Smooth muscle cell (in vitro differentiated cells): ENCODE results near the gene NGFR. TPM values are rescaled to one million over a fixed set of nuclear protein-coding genes. Genes with fewer than 3 reads are reported as not detected.

Source experiments
- DNase-seq: peaks from one replicate; lab custom pipeline; 2025; ENCODE audit not compliant: unreplicated experiment; lab: John Stamatoyannopoulos, UW
- H2AFZ ChIP-seq: fragments of 200-600 bp; sonication (generic); 2 replicates; pipeline ENCODE4 v1.6.0; 2016; ENCODE audit warnings: antibody characterized with exemption, low read depth, mild to moderate bottlenecking
- H3F3A ChIP-seq: fragments of 200-600 bp; sonication (generic); 2 replicates; pipeline ENCODE4 v1.6.0; 2017; ENCODE audit warnings: antibody characterized with exemption, low read depth
- H3K27ac ChIP-seq: fragments of 200-600 bp; sonication (generic); 2 replicates; pipeline ENCODE4 v1.5.1; 2016; ENCODE audit warnings: low read depth, mild to moderate bottlenecking
- H3K27me3 ChIP-seq: fragments of 200-600 bp; sonication (generic); 2 replicates; pipeline ENCODE4 v1.6.1; 2016; ENCODE audit warnings: low read depth, mild to moderate bottlenecking
- H3K36me3 ChIP-seq: fragments of 200-600 bp; sonication (generic); 2 replicates; pipeline ENCODE4 v1.5.1; 2016; ENCODE audit warnings: low read depth
- H3K4me1 ChIP-seq: fragments of 200-600 bp; sonication (generic); 2 replicates; pipeline ENCODE4 v1.5.1; 2016; ENCODE audit warnings: low read depth
- H3K4me2 ChIP-seq: fragments of 200-600 bp; sonication (generic); 2 replicates; pipeline ENCODE4 v1.6.0; 2016; ENCODE audit warnings: mild to moderate bottlenecking
- H3K4me3 ChIP-seq: fragments of 200-600 bp; sonication (generic); 2 replicates; pipeline ENCODE4 v1.5.1; 2016; ENCODE audit warnings: mild to moderate bottlenecking
- H3K79me2 ChIP-seq: fragments of 200-600 bp; sonication (generic); 2 replicates; pipeline ENCODE4 v1.6.0; 2016; ENCODE audit warnings: low read depth, mild to moderate bottlenecking
- H3K9ac ChIP-seq: fragments of 200-600 bp; sonication (generic); 2 replicates; pipeline ENCODE4 v1.6.0; 2016; ENCODE audit warnings: low read depth
- H3K9me3 ChIP-seq: fragments of 200-600 bp; sonication (generic); replicated peaks from 2 replicates; pipeline ENCODE4 v1.5.1; 2016; ENCODE audit warnings: low read depth
- H4K20me1 ChIP-seq: fragments of 200-600 bp; sonication (generic); 2 replicates; pipeline ENCODE4 v1.6.0; 2016; ENCODE audit warnings: low read depth
- WGBS: methylation state at CpG from one replicate; pipeline ENCODE4 v1.1.7; 2016; ENCODE audit warnings: low lambda C conversion rate; 5-methylcytosine and 5-hydroxymethylcytosine counted together
- polyA plus RNA-seq: library from polyadenylated mRNA; unstranded; fragments of >200 nt; fragmentation: Nextera tagmentation; extraction: Ambion mirVana; gene quantifications from 2 replicates; pipeline ENCODE4 v1.2.1, GENCODE V29; 2016
- total RNA-seq: library from RNA; depleted of rRNA; stranded (reverse); fragments of >200 nt; gene quantifications from 2 replicates; pipeline ENCODE4 v1.2.3, GENCODE V29; 2014
- TF ChIP-seq, protein P1 (sequence below): fragments of 200-600 bp; sonication (generic); IDR thresholded peaks from 2 replicates; pipeline ENCODE4 v1.5.1; 2017; ENCODE audit warnings: borderline replicate concordance, mild to moderate bottlenecking, antibody characterized with exemption; ENCODE audit not compliant: insufficient read depth, poor library complexity, severe bottlenecking

NGFR gene
- total and polyA plus RNA-seq, 2 experiments from 2014 or later: 2.4 to 2.5 TPM

DNA sequence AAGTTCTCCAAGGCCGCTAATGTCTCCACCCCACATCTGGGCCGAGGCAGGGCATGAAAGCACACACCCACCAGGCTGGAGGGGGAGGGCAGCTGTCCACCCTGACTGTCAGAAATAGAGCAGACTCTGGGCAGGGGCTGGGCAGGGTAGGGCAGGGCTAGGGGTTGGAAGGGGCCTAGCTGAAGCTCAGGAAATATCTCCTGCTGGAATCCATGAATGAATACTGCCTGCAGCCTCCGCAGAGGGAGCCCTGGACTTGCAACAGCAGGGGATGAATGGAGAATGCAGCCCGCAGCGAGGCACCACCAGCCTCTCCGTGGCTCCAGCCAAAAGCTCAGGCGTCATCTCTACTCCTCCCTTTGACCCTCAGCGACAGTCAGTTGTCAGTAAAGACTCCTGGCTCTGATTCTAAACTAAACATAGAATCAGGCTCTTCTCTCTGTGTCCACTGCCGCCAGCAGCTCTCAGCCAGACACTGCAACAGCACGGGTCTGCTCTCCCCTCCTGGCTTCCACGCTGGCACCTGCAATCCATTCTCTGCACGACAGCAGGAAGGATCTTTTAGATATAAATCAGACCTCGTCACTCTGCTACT, 23.9 kb upstream of the NGFR start:
- no peak overlapping the region for H3K4me3 ChIP-seq
- H3K9ac ChIP-seq: no peak overlapping the region
- H3K27ac ChIP-seq: no peak overlapping the region
- H3F3A ChIP-seq: no peaks in the 10 kb centered on the region
- peaks cover 13% of the 10 kb centered on the region for H3K4me1 ChIP-seq
- no peaks in the 10 kb centered on the region for H3K9me3 ChIP-seq
- no peaks in the 10 kb centered on the region for H4K20me1 ChIP-seq
- WGBS: 26% methylated on average over 10 of the region's 13 CpGs
- peak overlapping the region; percentile 91 for H3K4me2 ChIP-seq
- peak; percentile 5 for DNase-seq
- H2AFZ ChIP-seq: peak overlapping the region; percentile 49
- H3K36me3 ChIP-seq: no peaks in the 10 kb centered on the region
- no peaks in the 10 kb centered on the region for H3K79me2 ChIP-seq
- TF ChIP-seq, protein P1, sequence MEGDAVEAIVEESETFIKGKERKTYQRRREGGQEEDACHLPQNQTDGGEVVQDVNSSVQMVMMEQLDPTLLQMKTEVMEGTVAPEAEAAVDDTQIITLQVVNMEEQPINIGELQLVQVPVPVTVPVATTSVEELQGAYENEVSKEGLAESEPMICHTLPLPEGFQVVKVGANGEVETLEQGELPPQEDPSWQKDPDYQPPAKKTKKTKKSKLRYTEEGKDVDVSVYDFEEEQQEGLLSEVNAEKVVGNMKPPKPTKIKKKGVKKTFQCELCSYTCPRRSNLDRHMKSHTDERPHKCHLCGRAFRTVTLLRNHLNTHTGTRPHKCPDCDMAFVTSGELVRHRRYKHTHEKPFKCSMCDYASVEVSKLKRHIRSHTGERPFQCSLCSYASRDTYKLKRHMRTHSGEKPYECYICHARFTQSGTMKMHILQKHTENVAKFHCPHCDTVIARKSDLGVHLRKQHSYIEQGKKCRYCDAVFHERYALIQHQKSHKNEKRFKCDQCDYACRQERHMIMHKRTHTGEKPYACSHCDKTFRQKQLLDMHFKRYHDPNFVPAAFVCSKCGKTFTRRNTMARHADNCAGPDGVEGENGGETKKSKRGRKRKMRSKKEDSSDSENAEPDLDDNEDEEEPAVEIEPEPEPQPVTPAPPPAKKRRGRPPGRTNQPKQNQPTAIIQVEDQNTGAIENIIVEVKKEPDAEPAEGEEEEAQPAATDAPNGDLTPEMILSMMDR: no peak
- peaks cover 12% of the 10 kb centered on the region for H3K27me3 ChIP-seq

DNA sequence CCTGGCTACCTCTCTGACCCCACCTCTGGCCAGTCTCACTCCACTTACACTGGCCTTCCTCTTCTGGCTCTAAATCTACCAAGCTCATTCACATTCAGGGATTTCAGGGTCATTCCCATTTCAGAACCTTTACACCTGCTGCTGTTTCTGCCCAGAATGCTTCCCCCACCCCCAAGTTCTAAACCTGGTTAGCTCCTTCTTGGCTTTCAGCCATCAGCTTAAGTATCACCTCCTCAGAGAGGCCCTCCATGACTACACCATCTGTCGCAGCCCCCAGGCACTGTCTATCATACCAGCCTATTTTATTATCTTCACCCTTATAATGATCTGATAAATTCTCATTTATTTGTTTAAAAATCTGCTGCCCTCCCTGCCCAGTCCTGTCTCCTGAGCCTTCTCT, 23.3 kb upstream of the NGFR start:
- Histone ChIP-seq H3K4me2 (no peak overlapping the region), H3K4me1 (peaks cover 13% of the 10 kb centered on the region), H3K36me3 (no peaks in the 10 kb centered on the region), H4K20me1 (no peaks in the 10 kb centered on the region), H3K9ac (no peak overlapping the region), H3F3A (no peaks in the 10 kb centered on the region), H3K27ac (no peak overlapping the region), H3K4me3 (no peak overlapping the region), H3K27me3 (peaks cover 12% of the 10 kb centered on the region), H3K9me3 (no peaks in the 10 kb centered on the region), H2AFZ (no peak overlapping the region), H3K79me2 (no peaks in the 10 kb centered on the region)
- no peak for DNase-seq
- 100% methylated on average over 1 of the region's 1 CpG for WGBS
- TF ChIP-seq, protein P1: no peak

DNA sequence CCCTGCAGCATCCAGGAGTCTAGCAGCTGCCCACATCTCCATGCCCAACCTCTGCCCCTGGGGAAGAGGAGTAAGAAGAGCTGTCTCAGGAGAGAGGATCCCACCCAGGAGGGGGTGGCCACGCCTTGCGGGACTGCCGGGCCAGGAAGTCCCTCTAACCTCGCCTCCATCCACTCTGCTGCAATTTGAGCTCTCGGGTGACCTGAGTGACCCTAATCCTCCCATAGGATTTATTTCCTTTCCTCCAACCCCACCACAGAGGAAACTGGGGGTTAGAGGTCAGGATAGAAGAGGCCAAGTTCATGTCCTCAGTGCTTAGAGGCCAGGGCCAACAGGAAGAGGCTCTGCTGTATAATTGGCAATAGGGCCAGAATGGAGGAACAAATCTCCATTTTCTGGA, 22.6 kb upstream of the NGFR start:
- TF ChIP-seq, protein P1: no peak
- 89% methylated on average over 5 of the region's 5 CpGs for WGBS

More for the DNA sequence above, 22.6 kb upstream of the NGFR start:
- Histone ChIP-seq H4K20me1 (no peaks in the 10 kb centered on the region), H3K36me3 (no peaks in the 10 kb centered on the region), H3K4me1 (peaks cover 13% of the 10 kb centered on the region), H3K4me3 (no peak overlapping the region), H3K9me3 (no peaks in the 10 kb centered on the region), H3K27ac (no peak overlapping the region), H3K27me3 (peaks cover 18% of the 10 kb centered on the region), H2AFZ (no peak overlapping the region), H3F3A (no peaks in the 10 kb centered on the region), H3K79me2 (no peaks in the 10 kb centered on the region), H3K9ac (no peak overlapping the region), H3K4me2 (no peak overlapping the region)
- DNase-seq: no peak
